Psoas muscle (tissue), 8 donors: ENCODE results near the gene SMAGP. TPM values are rescaled to one million over a fixed set of nuclear protein-coding genes. Genes with fewer than 3 reads are reported as not detected.
"Not testable (repeated sequence)": the region's sequence is repeated elsewhere in the genome, so short reads cannot be mapped to it uniquely, and the experiment has no call there.

Experiments used
- ATAC-seq, 4 donors: fragments of 200-7000 bp; cut with Tn5 transposase; one replicate each; pipeline ENCODE4 v1.9.1; 2020; ENCODE audit warnings: moderate library complexity in 3 of 4, mild to moderate bottlenecking in 2 of 4
- DNase-seq, 2 donors: peaks; one replicate each; pipeline ENCODE4 v3.0.0-alpha.2; 2020
- H3K27ac ChIP-seq: fragments of 200-600 bp; one replicate; pipeline ENCODE4 v1.8.0; 2022
- H3K27me3 ChIP-seq, 3 donors: fragments of 200-600 bp in 1 of 3; one replicate each; pipeline versions ENCODE4 v1.6.1 to v1.8.0; 2013 to 2022; ENCODE audit warnings: low read length in 2 of 3, mild to moderate bottlenecking in 2 of 3, moderate library complexity in 1 of 3; ENCODE audit not compliant: insufficient read depth in 3 of 3
- H3K36me3 ChIP-seq, 2 donors: fragments of 200-600 bp in 1 of 2; one replicate each; pipeline versions ENCODE4 v1.6.1 to v1.8.0; 2013 to 2022; ENCODE audit warnings: low read depth in 1 of 2, mild to moderate bottlenecking in 1 of 2, moderate library complexity in 1 of 2; ENCODE audit not compliant: insufficient read depth in 1 of 2
- H3K4me1 ChIP-seq: fragments of 200-600 bp; one replicate; pipeline ENCODE4 v1.8.0; 2022
- H3K4me3 ChIP-seq: fragments of 200-600 bp; one replicate; pipeline ENCODE4 v1.8.0; 2022; ENCODE audit warnings: mild to moderate bottlenecking
- H3K9me3 ChIP-seq: fragments of 200-600 bp; one replicate; pipeline ENCODE4 v1.8.0; 2022
- WGBS, 3 donors: extraction: QIAGEN DNeasy Blood & Tissue Kit; methylation state at CpG; one replicate each; pipeline versions ENCODE4 v1.1.6 to v1.1.7; 2013; 5-methylcytosine and 5-hydroxymethylcytosine counted together
- intact Hi-C, 2 donors: fragments of 100-400 bp; cut with DNase I; formaldehyde crosslinking; loops; one replicate each; pipeline versions ENCODE4 v1.11.0 to v1.14.2; 2022
- polyA plus RNA-seq, 3 donors: library from polyadenylated mRNA; stranded (reverse); fragments of 200-250 nt; gene quantifications; one replicate each; pipeline ENCODE4 v1.2.3, GENCODE V29; 2013
- total RNA-seq, 4 donors: library from RNA; stranded (reverse); fragmentation: NEBNext Ultra II Directional in 2 of 4; extraction: Animal tissue kit (Norgen Biotek cat#: 25700) in 2 of 4; gene quantifications; one replicate each; pipeline versions ENCODE4 v1.2.1 to v1.2.4, GENCODE V29; 2021 to 2023
- TF ChIP-seq, protein P1 (sequence below): fragments of 200-600 bp; IDR thresholded peaks from one replicate; pipeline ENCODE4 v1.8.0; 2022; ENCODE audit warnings: antibody characterized with exemption
- donor health status: healthy with polysubstance abuse.
- donor health status: DM: no; HTN: no; CAD: no; lungs with moderate emphysema.
- donor health status: Bipolar disorder and iron deficiency.
- donor health status: healthy.
- donor health status: DM: yes; HTN: yes; CAD: no.
- donor health status: DM: no; HTN: no; CAD: no.
- donor health status: DM: no; HTN: no; CAD: no.
- donor health status: DM: yes; HTN: yes; CAD: no.

Gene SMAGP
- total and polyA plus RNA-seq, 7 donors = 1.8 to 5.2 (median 2.4) TPM

DNA sequence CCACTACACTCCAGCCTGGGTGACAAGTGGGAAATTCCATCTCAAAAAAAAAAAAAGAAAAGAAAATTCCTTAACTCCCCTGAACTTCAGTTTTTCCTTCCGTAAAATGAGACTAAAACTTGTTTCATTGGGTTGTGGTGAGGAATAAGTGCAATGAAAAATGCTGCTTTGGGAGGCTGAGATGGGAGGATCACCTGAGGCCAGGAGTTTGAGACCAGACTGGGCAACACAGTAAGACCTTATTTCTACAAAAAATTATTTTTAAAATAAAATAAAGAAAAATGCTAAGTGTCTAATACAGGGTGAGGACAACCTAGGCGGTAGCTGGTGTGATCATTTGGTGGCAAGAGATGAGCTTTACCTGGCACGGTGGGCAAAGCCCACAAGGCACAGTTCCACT is 6.9 kb downstream of the SMAGP start:
- no peaks in the 10 kb centered on the region for H3K4me1 ChIP-seq
- H3K27me3 ChIP-seq = no peaks in the 10 kb centered on the region
- no peaks in the 10 kb centered on the region for H3K9me3 ChIP-seq
- no peak overlapping the region for H3K4me3 ChIP-seq
- H3K36me3 ChIP-seq = no peaks in the 10 kb centered on the region
- no peak for DNase-seq
- H3K27ac ChIP-seq = no peak overlapping the region
- no peak for ATAC-seq
- WGBS, 3 donors = 95 to 98% (median 97%) methylated on average over 3 of the region's 3 CpGs
- intact Hi-C loops = no loop called here
- TF ChIP-seq, protein P1, sequence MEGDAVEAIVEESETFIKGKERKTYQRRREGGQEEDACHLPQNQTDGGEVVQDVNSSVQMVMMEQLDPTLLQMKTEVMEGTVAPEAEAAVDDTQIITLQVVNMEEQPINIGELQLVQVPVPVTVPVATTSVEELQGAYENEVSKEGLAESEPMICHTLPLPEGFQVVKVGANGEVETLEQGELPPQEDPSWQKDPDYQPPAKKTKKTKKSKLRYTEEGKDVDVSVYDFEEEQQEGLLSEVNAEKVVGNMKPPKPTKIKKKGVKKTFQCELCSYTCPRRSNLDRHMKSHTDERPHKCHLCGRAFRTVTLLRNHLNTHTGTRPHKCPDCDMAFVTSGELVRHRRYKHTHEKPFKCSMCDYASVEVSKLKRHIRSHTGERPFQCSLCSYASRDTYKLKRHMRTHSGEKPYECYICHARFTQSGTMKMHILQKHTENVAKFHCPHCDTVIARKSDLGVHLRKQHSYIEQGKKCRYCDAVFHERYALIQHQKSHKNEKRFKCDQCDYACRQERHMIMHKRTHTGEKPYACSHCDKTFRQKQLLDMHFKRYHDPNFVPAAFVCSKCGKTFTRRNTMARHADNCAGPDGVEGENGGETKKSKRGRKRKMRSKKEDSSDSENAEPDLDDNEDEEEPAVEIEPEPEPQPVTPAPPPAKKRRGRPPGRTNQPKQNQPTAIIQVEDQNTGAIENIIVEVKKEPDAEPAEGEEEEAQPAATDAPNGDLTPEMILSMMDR = no peak

DNA sequence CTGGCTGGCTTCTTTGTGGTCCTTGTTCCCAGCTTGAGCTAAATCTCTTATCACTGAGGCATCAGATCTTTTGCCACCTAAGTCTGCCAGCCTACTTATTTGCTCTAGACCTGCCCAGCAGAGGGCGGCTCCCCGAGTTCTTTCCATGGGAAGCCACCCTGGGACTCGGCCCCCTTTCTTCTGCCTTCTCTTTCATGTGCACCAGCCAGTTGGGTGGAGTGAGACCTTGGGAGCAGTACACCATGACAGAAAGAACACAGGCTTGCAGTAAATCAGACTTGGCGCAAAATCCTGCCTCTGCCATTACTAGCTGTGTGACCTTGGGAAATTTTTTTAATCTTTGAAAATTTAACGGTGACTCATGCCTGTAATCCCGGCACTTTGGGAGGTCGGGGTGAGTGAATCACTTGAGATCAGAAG is 7.4 kb downstream of the SMAGP start:
- WGBS, 3 donors = 25 to 39% (median 31%) methylated on average over 7 of the region's 7 CpGs
- no peak overlapping the region for H3K27ac ChIP-seq
- intact Hi-C loops = no loop called here

DNA sequence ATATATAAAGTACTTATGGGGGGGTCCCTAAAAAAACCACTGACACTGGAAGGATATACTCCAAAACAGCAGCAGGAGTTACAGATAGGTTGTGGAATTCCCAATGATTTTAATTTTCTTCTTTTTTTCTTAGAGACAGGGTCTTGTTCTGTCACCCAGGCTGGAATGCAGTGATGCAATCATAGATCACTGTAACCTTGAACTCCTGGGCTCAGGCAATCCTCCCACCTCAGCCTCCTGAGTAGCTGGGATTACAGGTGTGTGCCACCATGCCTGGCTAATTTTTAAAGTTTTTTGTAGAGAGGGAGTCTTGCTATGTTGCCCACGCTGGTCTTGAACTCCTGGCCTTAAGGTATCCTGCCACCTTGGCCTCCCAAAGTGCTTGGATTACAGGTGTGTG is 10.6 kb downstream of the SMAGP start:
- H3K27ac ChIP-seq, H3K4me1 ChIP-seq, DNase-seq, ATAC-seq, H3K36me3 ChIP-seq, H3K27me3 ChIP-seq, intact Hi-C loops, H3K4me3 ChIP-seq, H3K9me3 ChIP-seq: not testable (repeated sequence)
- 100% methylated on average over 1 of the region's 1 CpG for WGBS, 3 donors

More for the DNA sequence above, 7.4 kb downstream of the SMAGP start:
- no peak overlapping the region for H3K4me3 ChIP-seq
- ATAC-seq = peak in 2 of 4 donors; percentile 40 to 66
- no peaks in the 10 kb centered on the region for H3K27me3 ChIP-seq
- DNase-seq = peak in 1 of 2 donors; percentile 56
- no peaks in the 10 kb centered on the region for H3K36me3 ChIP-seq
- TF ChIP-seq, protein P1 = peak; percentile 16
- H3K9me3 ChIP-seq = no peaks in the 10 kb centered on the region
- H3K4me1 ChIP-seq = no peaks in the 10 kb centered on the region

DNA sequence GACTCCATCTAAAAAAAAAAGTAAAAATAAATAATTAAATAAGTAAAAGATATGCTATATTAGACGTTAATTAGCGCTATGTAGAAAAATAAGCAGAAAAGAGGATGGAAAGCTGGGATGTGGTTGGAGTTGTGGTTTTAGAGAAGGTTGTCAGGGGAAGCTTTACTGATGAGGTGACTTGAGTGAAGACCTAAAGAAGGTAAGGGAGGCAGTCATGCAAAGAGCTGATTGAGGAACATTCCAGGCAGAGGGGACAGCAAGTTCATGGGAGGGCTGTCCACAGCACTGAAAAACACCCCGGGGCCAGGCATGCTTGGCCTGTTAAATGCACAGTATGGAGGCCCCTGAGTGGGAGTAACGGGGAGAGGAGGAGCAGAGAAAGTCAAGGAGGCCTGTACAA is 15.7 kb downstream of the SMAGP start:
- intact Hi-C loops = no loop called here
- Histone ChIP-seq H3K27ac (no peak overlapping the region), H3K4me3 (no peak overlapping the region), H3K4me1 (no peaks in the 10 kb centered on the region), H3K36me3 (no peaks in the 10 kb centered on the region), H3K9me3 (no peaks in the 10 kb centered on the region), H3K27me3 (no peaks in the 10 kb centered on the region)
- ATAC-seq (no peak), DNase-seq (no peak)
- 87 to 92% (median 88%) methylated on average over 4 of the region's 4 CpGs for whole genome bisulfite sequencing, 3 donors
- TF ChIP-seq, protein P1 = no peak

DNA sequence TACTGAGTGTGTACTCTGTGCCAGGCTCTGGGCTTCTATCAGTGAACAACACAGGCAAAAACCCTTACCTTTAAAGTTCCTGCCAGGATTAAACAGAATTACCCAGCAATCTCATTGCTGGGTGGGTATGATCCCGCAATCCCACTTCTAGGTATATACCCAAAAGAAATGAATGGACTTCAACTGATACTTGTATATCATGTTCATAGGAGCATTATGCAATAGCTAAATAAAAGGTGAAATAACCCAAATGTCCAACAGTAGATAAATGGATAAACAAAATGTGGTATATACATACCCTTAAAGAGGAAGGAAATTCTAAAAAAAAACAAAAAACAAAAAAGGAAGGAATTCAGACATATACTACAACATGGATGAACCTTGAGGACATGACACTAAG is 16.9 kb downstream of the SMAGP start:
- TF ChIP-seq, protein P1 = no peak
- ATAC-seq = no peak
- WGBS, 3 donors = 97 to 100% (median 97%) methylated on average over 1 of the region's 1 CpG
- Histone ChIP-seq H3K36me3 (no peaks in the 10 kb centered on the region), H3K4me3 (no peak overlapping the region), H3K9me3 (no peaks in the 10 kb centered on the region), H3K27me3 (no peaks in the 10 kb centered on the region), H3K27ac (no peak overlapping the region), H3K4me1 (no peaks in the 10 kb centered on the region)
- intact Hi-C loops = no loop called here
- no peak for DNase-seq
